ENCODE measurements around the gene MEF2A.
A peak's percentile ranks its signal among the peaks of the same experiment; 100 is the strongest.
"Not testable (repeated sequence)": the region's sequence is repeated elsewhere in the genome, so short reads cannot be mapped to it uniquely, and the experiment has no call there.

MEF2A gene

GRCh38 chr15:99732751-99733267 is 167.0 kb downstream of the MEF2A start:
- DNase-seq, result no peak

- DNase-seq, result peak; percentile 62
These were observed 167.7 kb downstream of the MEF2A start, which contains the start of gene LYSMD4 for GRCh38 chr15:99733268-99734039. Gene LYSMD4 (minus strand): TSS chr15:99733437. CDS start chr15:99731999, 1,438 bp downstream.

- not testable (repeated sequence) for DNase-seq
These were observed 168.2 kb downstream of the MEF2A start for GRCh38 chr15:99734040-99734291.

- DNase-seq, result no peak
These were observed 168.8 kb downstream of the MEF2A start for GRCh38 chr15:99734575-99734974.

GRCh38 chr15:99735868-99736267 is 170.1 kb downstream of the MEF2A start:
- DNase-seq, result no peak

GRCh38 chr15:99736702-99737101 is 170.9 kb downstream of the MEF2A start:
- no peak for DNase-seq

- DNase-seq, result no peak
These were observed 172.4 kb downstream of the MEF2A start for GRCh38 chr15:99738021-99738847.

GRCh38 chr15:99741835-99742234 is 176.1 kb downstream of the MEF2A start:
- DNase-seq, result no peak

- DNase-seq, result no peak
These were observed 178.4 kb downstream of the MEF2A start for GRCh38 chr15:99744142-99744541.

GRCh38 chr15:99745370-99746086 is 179.7 kb downstream of the MEF2A start:
- no peak for DNase-seq

- no peak for DNase-seq
These were observed 183.6 kb downstream of the MEF2A start for GRCh38 chr15:99749386-99749785.

GRCh38 chr15:99750326-99750725 is 184.5 kb downstream of the MEF2A start:
- DNase-seq, result not testable (repeated sequence)

- DNase-seq, result no peak
These were observed 186.8 kb downstream of the MEF2A start for GRCh38 chr15:99752556-99752955.

- no peak for DNase-seq
These were observed 187.3 kb downstream of the MEF2A start for GRCh38 chr15:99753066-99753465.

- peak; percentile 26 for DNase-seq
These were observed 190.1 kb downstream of the MEF2A start for GRCh38 chr15:99755692-99756409.

GRCh38 chr15:99762288-99762687 is 196.5 kb downstream of the MEF2A start:
- no peak for DNase-seq

GRCh38 chr15:99763827-99764226 is 198.0 kb downstream of the MEF2A start:
- no peak for DNase-seq

- DNase-seq, result no peak
These were observed 198.7 kb downstream of the MEF2A start for GRCh38 chr15:99764522-99764921.

Data from NCI-H2081 treated with DMSO at 0.1 percent for 48 hours (cell line).